ENCODE results near the gene C1GALT1. TPM values are rescaled to one million over a fixed set of nuclear protein-coding genes. Genes with fewer than 3 reads are reported as not detected.
"Not testable (repeated sequence)": the region's sequence is repeated elsewhere in the genome, so short reads cannot be mapped to it uniquely, and the experiment has no call there.

Gene C1GALT1
- polyA plus RNA-seq, 1 donor (not counting 4 experiments of a cell fraction or from before 2014, with no cell fraction given) = 44.3 TPM

- Histone ChIP-seq H3K4me3 (ENCODE audit: control insufficient read depth in 2 of 3, extremely low read depth in 1 of 3, insufficient read depth in 2 of 3, low read depth in 1 of 3, low read length in 3 of 3) (no peak overlapping the region), H3K4me1 (ENCODE audit: control insufficient read depth, extremely low read depth, insufficient read depth, low read length) (peaks cover 8% of the 10 kb centered on the region), H2AFZ (ENCODE audit: control insufficient read depth, low read length) (no peak overlapping the region), H3K9ac (ENCODE audit: control insufficient read depth, extremely low read depth, insufficient read depth, low read length) (no peak overlapping the region), H3K9me1 (ENCODE audit: control insufficient read depth, extremely low read depth, insufficient read depth, low read length) (no peaks in the 10 kb centered on the region), H3K9me3 (ENCODE audit: control insufficient read depth, low read depth, low read length) (no peaks in the 10 kb centered on the region), H3K27ac (ENCODE audit: control insufficient read depth, insufficient read depth, low read length) (no peak overlapping the region), H3K79me2 (ENCODE audit: control insufficient read depth, insufficient read depth, low read length) (no peaks in the 10 kb centered on the region), H3K4me2 (ENCODE audit: control insufficient read depth, extremely low read depth, insufficient read depth, low read depth, low read length) (no peak overlapping the region), H4K20me1 (ENCODE audit: control insufficient read depth, extremely low read depth, insufficient read depth, low read length) (no peaks in the 10 kb centered on the region), H3K27me3 (ENCODE audit: control insufficient read depth, extremely low read depth, insufficient read depth, low read length) (no peaks in the 10 kb centered on the region), H3K36me3 (ENCODE audit: control insufficient read depth in 2 of 2, extremely low read depth in 1 of 2, insufficient read depth in 2 of 2, low read length in 2 of 2) (no peaks in the 10 kb centered on the region)
- dilution Hi-C loops (cut with MboI; ENCODE audit: extremely low pct_ligation_motif_present, low sequenced_read_pairs) = no loop called here
- no peak for DNase-seq (ENCODE audit: low read depth, low spot score)
- no peak for FAIRE-seq
- TF ChIP-seq EZH2 (IDR thresholded peaks at IDR 0.05; ENCODE audit: low read length) = no peak
Observed at GRCh38 chr7:7152315-7152714, 30.0 kb upstream of the C1GALT1 start.

GRCh38 chr7:7154355-7154754 lies 28.0 kb upstream of the C1GALT1 start:
- H4K20me1 ChIP-seq (ENCODE audit: control insufficient read depth, extremely low read depth, insufficient read depth, low read length); H2AFZ ChIP-seq (ENCODE audit: control insufficient read depth, low read length); dilution Hi-C loops (cut with MboI; ENCODE audit: extremely low pct_ligation_motif_present, low sequenced_read_pairs); DNase-seq (ENCODE audit: low read depth, low spot score); H3K9me3 ChIP-seq (ENCODE audit: control insufficient read depth, low read depth, low read length); H3K27me3 ChIP-seq (ENCODE audit: control insufficient read depth, extremely low read depth, insufficient read depth, low read length); H3K79me2 ChIP-seq (ENCODE audit: control insufficient read depth, insufficient read depth, low read length); H3K36me3 ChIP-seq (ENCODE audit: control insufficient read depth in 2 of 2, extremely low read depth in 1 of 2, insufficient read depth in 2 of 2, low read length in 2 of 2); H3K9ac ChIP-seq (ENCODE audit: control insufficient read depth, extremely low read depth, insufficient read depth, low read length); H3K9me1 ChIP-seq (ENCODE audit: control insufficient read depth, extremely low read depth, insufficient read depth, low read length); H3K27ac ChIP-seq (ENCODE audit: control insufficient read depth, insufficient read depth, low read length); H3K4me2 ChIP-seq (ENCODE audit: control insufficient read depth, extremely low read depth, insufficient read depth, low read depth, low read length); H3K4me3 ChIP-seq (ENCODE audit: control insufficient read depth in 2 of 3, extremely low read depth in 1 of 3, insufficient read depth in 2 of 3, low read depth in 1 of 3, low read length in 3 of 3); FAIRE-seq: not testable (repeated sequence)
- peaks cover 16% of the 10 kb centered on the region for H3K4me1 ChIP-seq (ENCODE audit: control insufficient read depth, extremely low read depth, insufficient read depth, low read length)

GRCh38 chr7:7156663-7157062 lies 25.7 kb upstream of the C1GALT1 start:
- H2AFZ ChIP-seq (ENCODE audit: control insufficient read depth, low read length) = peak overlapping the region; percentile 30
- no peak overlapping the region for H3K9ac ChIP-seq (ENCODE audit: control insufficient read depth, extremely low read depth, insufficient read depth, low read length)
- H3K4me2 ChIP-seq (ENCODE audit: control insufficient read depth, extremely low read depth, insufficient read depth, low read depth, low read length) = peak overlapping the region; percentile 47
- DNase-seq (ENCODE audit: low read depth, low spot score) (no peak), FAIRE-seq (peak; percentile 34)
- H3K9me3 ChIP-seq (ENCODE audit: control insufficient read depth, low read depth, low read length) = no peaks in the 10 kb centered on the region
- no peak overlapping the region for H3K27ac ChIP-seq (ENCODE audit: control insufficient read depth, insufficient read depth, low read length)
- TF ChIP-seq CTCF (optimal IDR thresholded peaks at IDR 0.05 in 1 of 3, IDR thresholded peaks at IDR 0.05 in 1 of 3, conservative IDR thresholded peaks at IDR 0.05 in 1 of 3; ENCODE audit: extremely low read depth in 1 of 3, insufficient read depth in 2 of 3, low read length in 3 of 3) = no peak
- TF ChIP-seq EZH2 (IDR thresholded peaks at IDR 0.05; ENCODE audit: low read length) = no peak
- H3K27me3 ChIP-seq (ENCODE audit: control insufficient read depth, extremely low read depth, insufficient read depth, low read length) = no peaks in the 10 kb centered on the region
- H3K4me3 ChIP-seq (ENCODE audit: control insufficient read depth in 2 of 3, extremely low read depth in 1 of 3, insufficient read depth in 2 of 3, low read depth in 1 of 3, low read length in 3 of 3) = no peak overlapping the region
- no peaks in the 10 kb centered on the region for H3K79me2 ChIP-seq (ENCODE audit: control insufficient read depth, insufficient read depth, low read length)
- H4K20me1 ChIP-seq (ENCODE audit: control insufficient read depth, extremely low read depth, insufficient read depth, low read length) = no peaks in the 10 kb centered on the region
- dilution Hi-C loops (cut with MboI; ENCODE audit: extremely low pct_ligation_motif_present, low sequenced_read_pairs) = no loop called here
- H3K4me1 ChIP-seq (ENCODE audit: control insufficient read depth, extremely low read depth, insufficient read depth, low read length) = peaks cover 16% of the 10 kb centered on the region
- H3K36me3 ChIP-seq (ENCODE audit: control insufficient read depth in 2 of 2, extremely low read depth in 1 of 2, insufficient read depth in 2 of 2, low read length in 2 of 2) = no peaks in the 10 kb centered on the region
- no peaks in the 10 kb centered on the region for H3K9me1 ChIP-seq (ENCODE audit: control insufficient read depth, extremely low read depth, insufficient read depth, low read length)

Measured in keratinocyte (primary cell).